ENCODE data around the gene IFNL4. TPM values are rescaled to one million over a fixed set of nuclear protein-coding genes. Genes with fewer than 3 reads are reported as not detected.

Gene IFNL4
- polyA plus RNA-seq, 2 of the 4 experiments (the other 2 are of a cell fraction) = not detected

GRCh38 chr19:39251081-39251480 is 2.4 kb upstream of the IFNL4 start:
- peak; percentile 95 for FAIRE-seq
- H3K4me1 ChIP-seq = no peaks in the 10 kb centered on the region
- H3K27ac ChIP-seq = no peak overlapping the region
- no peak for TF ChIP-seq MAZ (IDR thresholded peaks at IDR 0.05; ENCODE audit: borderline replicate concordance, low read depth, low read length)
- TF ChIP-seq MYC (IDR thresholded peaks at IDR 0.05; ENCODE audit: borderline replicate concordance, low read length) = no peak
- TF ChIP-seq EHF (CRISPR knock-in tag; IDR thresholded peaks at IDR 0.05) = no peak
- TF ChIP-seq REST (IDR thresholded peaks at IDR 0.05) = no peak
- TF ChIP-seq NR3C1 (IDR thresholded peaks at IDR 0.05) = no peak
- no peak for TF ChIP-seq TFCP2L1 (CRISPR knock-in tag; IDR thresholded peaks at IDR 0.05)
- TF ChIP-seq HOXB13 (CRISPR knock-in tag; IDR thresholded peaks at IDR 0.05; ENCODE audit: low read depth) = no peak
- CTCF ChIA-PET = interaction anchor here (0.7 to 4.9 kb wide), 7 partner anchors 10 to 320 kb away, joined by 3 to 17 read pairs (median 5); partner anchors contain the start of genes MRPS12 and SARS2
- no peak for DNase-seq (ENCODE audit: low read depth in 1 of 2, low spot score in 1 of 2)
- no peak for ATAC-seq
- H3K9me3 ChIP-seq = no peaks in the 10 kb centered on the region
- POLR2A ChIA-PET = no interaction called here
- WGBS (ENCODE audit: missing lambda C conversion rate) = 81% methylated on average over 5 of the region's 5 CpGs
- no peak overlapping the region for H3K4me3 ChIP-seq
- no peak overlapping the region for H3K4me2 ChIP-seq

DNA sequence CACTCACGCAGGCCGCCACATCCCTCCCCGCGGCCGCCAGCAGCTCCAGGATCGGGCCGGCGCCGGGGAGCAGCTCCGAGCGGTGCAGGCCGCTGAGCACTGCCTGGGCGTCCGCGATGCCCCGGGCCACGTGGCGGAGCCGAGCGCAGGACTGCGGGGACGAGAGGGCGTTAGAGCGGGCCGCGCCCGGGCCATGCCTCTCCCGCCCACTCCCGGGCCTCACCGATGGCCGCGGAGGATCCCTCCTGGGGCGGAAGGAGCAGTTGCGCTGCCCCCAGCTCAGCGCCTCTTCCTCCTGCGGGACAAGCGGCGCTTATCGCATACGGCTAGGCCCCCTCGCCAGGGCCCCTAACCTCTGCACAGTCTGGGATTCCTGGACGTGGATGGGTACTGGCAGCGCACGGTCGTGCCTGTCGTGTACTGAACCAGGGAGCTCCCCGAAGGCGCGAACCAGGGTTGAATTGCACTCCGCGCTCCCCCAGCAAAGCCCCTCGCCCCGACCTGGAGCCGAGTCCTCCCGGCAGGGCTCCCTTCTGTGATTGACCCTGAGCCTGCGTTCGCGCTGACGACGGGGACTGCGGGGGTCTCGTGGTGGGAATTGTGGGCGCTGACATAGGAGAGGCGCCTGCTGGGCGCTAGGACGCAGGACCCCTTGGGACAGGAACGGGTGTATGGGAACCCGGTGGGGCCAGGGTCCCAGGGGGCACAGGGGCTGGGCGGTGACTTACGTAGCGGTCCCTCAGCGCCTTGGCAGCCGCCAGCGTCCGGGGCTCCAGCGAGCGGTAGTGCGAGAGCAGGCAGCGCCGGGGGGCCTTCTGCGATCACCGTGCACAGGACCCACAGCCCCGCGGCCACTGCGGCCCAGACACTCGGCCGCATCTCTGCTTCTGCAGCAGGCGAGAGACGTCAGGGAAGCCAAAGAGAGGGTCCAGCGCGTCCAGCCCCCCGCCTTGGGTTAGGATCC is 673 bp downstream of the IFNL4 start:
- Histone ChIP-seq H3K27ac (no peak overlapping the region), H3K4me2 (no peak overlapping the region), H3K4me1 (no peaks in the 10 kb centered on the region), H3K4me3 (no peak overlapping the region), H3K9me3 (no peaks in the 10 kb centered on the region)
- no peak for ATAC-seq
- 79% methylated on average over 91 of the region's 92 CpGs for WGBS (ENCODE audit: missing lambda C conversion rate)
- DNase-seq (ENCODE audit: low read depth in 1 of 2, low spot score in 1 of 2) = no peak
- ChIA-PET POLR2A (interaction anchor here (0.6 kb wide), 1 partner anchor 188 kb away, joined by 3 read pairs; the partner anchor contains the start of gene RPS16), CTCF (interaction anchor here (1.1 to 4.9 kb wide), 4 partner anchors 13 to 80 kb away, joined by 3 to 17 read pairs (median 3); no protein-coding TSS in a partner anchor)
- FAIRE-seq = no peak
- no peak for TF ChIP-seq BCL3 (IDR thresholded peaks at IDR 0.05)
- no peak for TF ChIP-seq RCOR1 (IDR thresholded peaks at IDR 0.05; ENCODE audit: low read depth, low read length)
- TF ChIP-seq TP53 (CRISPR knock-in tag; IDR thresholded peaks at IDR 0.05) = no peak
- TF ChIP-seq REST (IDR thresholded peaks at IDR 0.05) = no peak
- TF ChIP-seq EHMT2 (IDR thresholded peaks at IDR 0.05; ENCODE audit: low read depth) = no peak
- TF ChIP-seq MYC (IDR thresholded peaks at IDR 0.05; ENCODE audit: borderline replicate concordance, low read length) = no peak
- no peak for TF ChIP-seq TFCP2L1 (CRISPR knock-in tag; IDR thresholded peaks at IDR 0.05)
- no peak for TF ChIP-seq MAZ (IDR thresholded peaks at IDR 0.05; ENCODE audit: borderline replicate concordance, low read depth, low read length)
- no peak for TF ChIP-seq ZNF302 (CRISPR knock-in tag; IDR thresholded peaks at IDR 0.05)
- no peak for TF ChIP-seq CHD2 (IDR thresholded peaks at IDR 0.05; ENCODE audit: low read length, partially characterized antibody)
- TF ChIP-seq FOSL2 (IDR thresholded peaks at IDR 0.05) = no peak
- no peak for TF ChIP-seq FOSL2 (CRISPR knock-in tag; IDR thresholded peaks at IDR 0.05)
- TF ChIP-seq POLR2AphosphoS2 (conservative IDR thresholded peaks at IDR 0.05; ENCODE audit: low read length) = no peak
- no peak for TF ChIP-seq POLR2A (IDR thresholded peaks at IDR 0.05; ENCODE audit: low read length)
- TF ChIP-seq USF2 (IDR thresholded peaks at IDR 0.05) = no peak
- TF ChIP-seq, protein P1, sequence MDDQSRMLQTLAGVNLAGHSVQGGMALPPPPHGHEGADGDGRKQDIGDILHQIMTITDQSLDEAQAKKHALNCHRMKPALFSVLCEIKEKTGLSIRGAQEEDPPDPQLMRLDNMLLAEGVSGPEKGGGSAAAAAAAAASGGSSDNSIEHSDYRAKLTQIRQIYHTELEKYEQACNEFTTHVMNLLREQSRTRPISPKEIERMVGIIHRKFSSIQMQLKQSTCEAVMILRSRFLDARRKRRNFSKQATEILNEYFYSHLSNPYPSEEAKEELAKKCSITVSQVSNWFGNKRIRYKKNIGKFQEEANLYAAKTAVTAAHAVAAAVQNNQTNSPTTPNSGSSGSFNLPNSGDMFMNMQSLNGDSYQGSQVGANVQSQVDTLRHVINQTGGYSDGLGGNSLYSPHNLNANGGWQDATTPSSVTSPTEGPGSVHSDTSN (IDR thresholded peaks at IDR 0.05) = no peak
- no peak for TF ChIP-seq GATA3 (IDR thresholded peaks at IDR 0.05; ENCODE audit: borderline replicate concordance)
